HUDEP-2 (cell line): ENCODE measurements around the gene ATP11C.

Source experiments
- DNase-seq, 76 experiments: peaks; one replicate each; lab custom pipeline; 2025; ENCODE audit not compliant: unreplicated experiment in 76 of 76; lab: John Stamatoyannopoulos, UW

ATP11C gene

DNA sequence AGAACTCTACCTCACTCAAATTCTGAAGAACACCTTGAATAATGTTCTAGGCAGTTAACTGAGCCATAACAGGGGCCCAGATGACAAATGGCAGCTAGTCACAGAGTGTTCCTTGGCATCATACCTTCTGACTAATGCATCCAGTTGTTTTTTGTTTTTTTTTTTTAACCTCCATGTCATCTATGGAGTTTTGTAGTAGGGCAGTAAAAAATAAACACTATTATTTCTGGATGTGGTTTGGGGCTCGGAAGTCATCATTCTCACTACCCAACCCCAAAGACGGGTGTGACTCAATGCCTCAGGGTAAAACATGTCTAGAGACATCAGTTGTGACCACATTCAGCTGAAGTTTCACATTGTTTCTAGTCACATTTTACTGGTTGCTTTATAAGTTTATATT is 193.7 kb downstream of the ATP11C start:
- DNase-seq, result no peak

- no peak for DNase-seq
These were observed 194.3 kb downstream of the ATP11C start for GRCh38 chrX:139738581-139738980.

DNA sequence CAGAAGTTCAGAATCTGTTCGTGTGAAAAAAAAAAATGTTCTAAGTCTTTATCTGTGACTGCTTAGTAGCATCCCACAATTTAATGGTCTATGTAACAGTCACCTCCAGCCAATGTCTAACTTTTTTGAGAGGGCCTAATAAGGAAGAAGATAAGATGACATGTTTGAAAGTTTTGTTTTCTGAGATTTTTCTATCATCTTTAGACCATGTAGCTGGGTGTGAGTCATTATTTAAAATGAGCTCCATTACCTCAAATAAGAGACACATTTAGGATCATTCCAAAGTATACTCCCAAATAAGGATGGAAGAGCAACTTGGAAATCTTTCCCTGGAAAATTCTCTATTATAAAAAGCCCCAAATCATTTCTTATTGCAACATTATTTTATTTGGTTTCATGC is 196.7 kb downstream of the ATP11C start:
- no peak for DNase-seq

GRCh38 chrX:139734996-139735395 is 197.9 kb downstream of the ATP11C start:
- no peak for DNase-seq

DNA sequence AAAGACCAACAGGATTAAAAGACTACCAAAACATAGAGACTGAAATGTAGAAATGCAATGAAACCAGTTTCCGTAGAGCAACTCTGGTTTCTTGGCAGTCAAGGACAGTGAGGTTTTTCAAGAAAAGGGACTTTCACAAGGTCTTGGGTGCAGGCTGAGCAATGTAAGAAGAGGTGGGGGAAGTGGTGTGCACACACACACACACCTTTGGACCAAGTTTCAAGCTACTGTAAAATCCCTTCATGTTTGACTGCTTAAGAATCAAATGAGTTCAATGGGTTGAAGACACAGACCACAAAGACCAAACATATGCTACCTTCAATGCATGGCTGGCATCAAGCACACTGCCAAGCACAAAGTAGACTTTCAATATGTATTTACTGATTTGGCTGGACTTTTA is 207.1 kb downstream of the ATP11C start:
- DNase-seq, result no peak

DNA sequence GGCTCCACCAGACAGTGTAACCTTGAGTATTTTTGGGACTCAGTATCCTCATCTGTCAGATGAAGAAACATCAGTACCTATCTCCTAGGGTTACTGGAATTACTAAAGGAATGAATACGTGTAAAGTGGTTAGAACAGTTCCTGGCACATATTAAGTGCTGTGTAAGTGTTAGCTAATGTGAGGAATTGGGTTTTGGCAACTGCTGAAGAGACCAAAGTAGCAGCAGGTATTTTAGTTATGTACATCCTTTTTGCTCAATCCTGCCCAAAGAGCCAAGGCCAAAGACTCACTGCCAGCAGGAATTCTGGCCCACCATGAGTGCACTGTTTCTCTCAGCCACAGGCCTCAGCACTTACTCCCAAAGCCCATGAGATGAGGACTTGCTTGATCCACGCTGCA is 208.2 kb downstream of the ATP11C start:
- no peak for DNase-seq

DNA sequence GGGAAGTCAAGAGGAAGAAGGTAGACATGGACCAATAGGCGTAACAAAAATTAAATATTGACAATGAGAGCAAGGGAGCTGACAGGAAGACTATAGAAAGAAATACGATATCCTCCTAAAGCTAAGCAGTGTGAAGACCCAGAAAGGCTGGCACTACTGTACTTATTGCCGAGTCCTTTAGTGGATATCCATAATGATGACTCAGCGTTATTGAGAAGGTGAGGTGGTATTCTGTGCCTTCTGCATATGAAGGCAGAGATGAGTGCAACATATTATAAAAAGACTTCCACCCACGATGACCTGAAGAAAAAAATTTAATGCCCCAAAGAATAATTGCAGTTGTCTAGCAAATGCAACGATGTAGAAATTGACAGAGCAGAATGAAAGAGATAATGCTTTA is 211.9 kb downstream of the ATP11C start:
- DNase-seq, result no peak

DNA sequence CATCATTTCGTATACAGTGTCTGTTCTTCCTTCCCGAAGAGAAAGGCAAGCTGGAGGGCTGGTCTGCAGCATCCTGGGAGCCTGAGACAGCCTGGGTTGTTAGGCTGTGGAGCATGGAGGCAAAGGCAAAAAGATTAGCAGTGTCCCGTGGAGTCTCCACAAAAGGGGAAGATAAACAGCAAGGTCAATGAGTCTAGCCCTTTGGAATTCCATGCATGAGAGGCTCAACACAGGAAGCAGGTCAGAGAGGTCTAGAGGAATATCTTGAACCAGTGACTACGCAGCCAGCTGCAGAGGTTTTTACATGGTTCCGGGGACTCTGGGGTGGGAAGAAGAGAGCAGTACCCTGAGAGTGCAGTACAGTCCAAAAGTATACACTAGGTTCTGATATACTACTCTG is 212.7 kb downstream of the ATP11C start:
- DNase-seq, result no peak

- DNase-seq, result no peak
These were observed 224.8 kb downstream of the ATP11C start, which contains the start of gene MCF2 for GRCh38 chrX:139708067-139708466. Gene MCF2 (minus strand): TSS chrX:139708167. CDS start chrX:139651744, 56,423 bp downstream.

DNA sequence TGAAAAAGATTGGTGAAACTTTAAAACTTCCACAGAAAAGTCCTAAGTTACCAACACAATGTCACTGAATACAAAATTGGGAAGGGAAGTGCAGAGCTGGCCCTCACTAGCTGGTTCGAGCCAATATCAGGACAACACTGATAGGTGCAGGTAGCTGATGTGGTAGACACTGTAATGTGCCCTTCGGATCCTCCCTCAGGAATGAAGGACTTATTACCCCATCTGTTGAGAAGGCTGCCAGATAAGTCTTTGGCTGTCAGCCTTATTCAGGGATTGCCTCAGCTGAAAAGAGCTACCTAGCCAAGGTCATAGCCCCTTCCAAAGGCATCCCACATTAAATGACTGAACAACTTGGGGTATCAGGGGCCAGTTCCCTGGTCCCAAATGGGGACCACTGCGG is 230.2 kb downstream of the ATP11C start:
- no peak for DNase-seq

DNA sequence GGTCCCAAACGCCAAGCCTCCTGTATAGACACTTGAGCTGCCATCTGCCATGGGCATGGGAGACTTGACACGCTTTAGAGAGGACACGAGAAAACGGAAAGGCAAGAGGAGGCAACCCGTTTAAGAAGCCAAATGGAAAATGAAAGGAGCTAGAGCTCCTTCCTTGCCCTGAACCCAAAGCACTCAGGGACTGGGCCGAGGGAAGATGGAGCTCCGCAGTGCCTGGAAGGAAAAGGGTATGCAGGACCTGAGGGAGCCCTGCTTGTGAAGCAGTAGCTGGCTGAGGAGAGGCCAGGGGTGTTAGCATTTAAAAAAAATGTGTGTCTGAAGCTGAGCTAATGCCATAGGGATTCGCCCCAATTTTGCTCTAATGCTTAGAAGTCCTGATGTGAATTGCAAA is 239.9 kb downstream of the ATP11C start:
- peak in 2 of 76 experiments; percentile 1 to 6 for DNase-seq

GRCh38 chrX:139692506-139692849 is 240.4 kb downstream of the ATP11C start:
- peak in 5 of 76 experiments; percentile 2 to 25 (median 6) for DNase-seq

GRCh38 chrX:139691843-139692505 is 240.9 kb downstream of the ATP11C start:
- DNase-seq, result peak in 17 of 76 experiments; percentile 0 to 17 (median 6)

- peak in 22 of 76 experiments; percentile 0 to 51 (median 12) for DNase-seq
These were observed 241.4 kb downstream of the ATP11C start for GRCh38 chrX:139691493-139691842.

DNA sequence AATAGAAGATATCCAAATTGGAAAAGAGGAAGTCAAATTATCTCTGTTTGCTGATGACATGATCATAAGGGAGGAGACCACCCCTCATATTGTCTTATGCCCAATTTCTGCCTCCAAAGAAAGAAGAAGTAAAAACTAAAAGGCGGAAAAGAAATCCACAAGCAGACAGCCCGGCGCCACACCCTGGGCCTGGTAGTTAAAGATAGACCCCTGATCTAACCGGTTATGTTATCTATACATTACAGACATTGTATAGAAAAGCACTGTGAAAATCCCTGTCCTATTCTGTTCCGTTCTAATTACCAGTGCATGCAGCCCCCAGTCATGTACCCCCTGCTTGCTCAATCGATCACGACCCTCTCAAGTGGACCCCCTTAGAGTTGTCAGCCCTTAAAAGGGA is 247.7 kb downstream of the ATP11C start:
- peak in 26 of 76 experiments; percentile 0 to 55 (median 8) for DNase-seq

- DNase-seq, result no peak
These were observed 252.5 kb downstream of the ATP11C start for GRCh38 chrX:139680356-139680755.
